Panc1 (cell line): ENCODE data around the gene WFS1. TPM values are rescaled to one million over a fixed set of nuclear protein-coding genes. Genes with fewer than 3 reads are reported as not detected.

Experiments
- ATAC-seq: fragments of 200-7000 bp; cut with Tn5 transposase; 2 replicates; pipeline ENCODE4 v1.9.1; 2020; ENCODE audit warnings: mild to moderate bottlenecking, moderate library complexity
- BruUV-seq: library from RNA; stranded (reverse); fragments of 400-500 nt; replicated peaks from 2 replicates; lab custom pipeline; 2021; lab: Mats Ljungman, UMichigan
- CTCF ChIA-PET: fragments of 300-600 bp; sonication (Branson Sonifier 250); formaldehyde crosslinking; loops from one replicate; lab custom pipeline; 2022; ENCODE audit warnings: antibody characterized with exemption; lab: Charles Lee
- POLR2A ChIA-PET: fragments of 300-600 bp; sonication (Branson Sonifier 250); formaldehyde crosslinking; loops from one replicate; lab custom pipeline; 2022; ENCODE audit warnings: antibody characterized with exemption; lab: Charles Lee
- DNase-seq: peaks from one replicate; pipeline ENCODE4 v3.0.0-alpha.2; 2010; ENCODE audit warnings: low read depth, low spot score
- H3K27ac ChIP-seq: 2 replicates; pipeline ENCODE4 v1.5.1; 2011; ENCODE audit warnings: mild to moderate bottlenecking, low read length, inconsistent platforms
- H3K27me3 ChIP-seq: fragments of 200-500 bp; sonication (Bioruptor generic); 2 replicates; pipeline ENCODE4 v1.6.0; 2014; ENCODE audit warnings: low read length, inconsistent platforms; ENCODE audit not compliant: control insufficient read depth, insufficient read depth
- H3K36me3 ChIP-seq: fragments of 200-500 bp; sonication (Bioruptor generic); 2 replicates; pipeline ENCODE4 v1.5.1; 2014; ENCODE audit warnings: inconsistent platforms, mild to moderate bottlenecking, low read length, moderate library complexity; ENCODE audit not compliant: control insufficient read depth, insufficient read depth
- H3K4me1 ChIP-seq: 2 replicates; pipeline ENCODE4 v1.5.1; 2011; ENCODE audit warnings: inconsistent platforms, mild to moderate bottlenecking, low read length, moderate library complexity; ENCODE audit not compliant: control insufficient read depth, insufficient read depth
- H3K4me3 ChIP-seq, 2 experiments: 2 replicates each; pipeline ENCODE4 v1.5.1; 2011 to 2012; ENCODE audit warnings: low read depth in 2 of 2, low read length in 2 of 2, mild to moderate bottlenecking in 2 of 2, inconsistent platforms in 1 of 2, moderate library complexity in 1 of 2
- H3K9me3 ChIP-seq: fragments of 200-500 bp; sonication (Bioruptor generic); 2 replicates; pipeline ENCODE4 v1.5.1; 2014; ENCODE audit warnings: low read depth, mild to moderate bottlenecking, inconsistent platforms, low read length, moderate library complexity; ENCODE audit not compliant: control insufficient read depth, insufficient read depth
- POLR2AphosphoS5 ChIP-seq: IDR thresholded peaks from 2 replicates; pipeline ENCODE4 v1.6.1; 2012; ENCODE audit warnings: mild to moderate bottlenecking, low read depth, low read length, moderate library complexity
- SIN3A ChIP-seq: IDR thresholded peaks from 2 replicates; pipeline ENCODE4 v1.6.1; 2012; ENCODE audit warnings: low read depth, mild to moderate bottlenecking, low read length, moderate library complexity, borderline replicate concordance; ENCODE audit not compliant: insufficient read depth
- TCF7L2 ChIP-seq: IDR thresholded peaks from 2 replicates; pipeline ENCODE4 v1.6.1; 2011; ENCODE audit warnings: mild to moderate bottlenecking, low read depth, low read length, inconsistent platforms
- in situ Hi-C: cut with HindIII; loops from 2 replicates; pipeline ENCODE4 v1.10.0; 2016; ENCODE audit warnings: low sequenced_read_pairs, low pct_unique_long_range_greater_than_20kb
- intact Hi-C: fragments of 100-400 bp; cut with micrococcal nuclease; formaldehyde crosslinking; loops from one replicate; pipeline ENCODE4 v1.10.0; 2022; ENCODE audit not compliant: unreplicated experiment
- total RNA-seq: library from RNA; stranded (reverse); gene quantifications from one replicate; pipeline ENCODE4 v1.2.1, GENCODE V29; 2021; ENCODE audit not compliant: unreplicated experiment
- TF ChIP-seq, protein P1 (sequence below): fragments of 450-650 bp; IDR thresholded peaks from 2 replicates; pipeline ENCODE4 v1.5.1; 2017; ENCODE audit warnings: mild to moderate bottlenecking
- TF ChIP-seq, protein P2 (sequence below), 2 experiments: IDR thresholded peaks; 2 replicates each; pipeline ENCODE4 v1.6.1; 2011 to 2012; ENCODE audit warnings: low read depth in 2 of 2, control low read depth in 1 of 2, low read length in 1 of 2, mild to moderate bottlenecking in 1 of 2, moderate library complexity in 1 of 2; ENCODE audit not compliant: insufficient read depth in 1 of 2

Gene WFS1
- total RNA-seq, 1 experiment from 2014 or later, result 67.5 TPM

DNA sequence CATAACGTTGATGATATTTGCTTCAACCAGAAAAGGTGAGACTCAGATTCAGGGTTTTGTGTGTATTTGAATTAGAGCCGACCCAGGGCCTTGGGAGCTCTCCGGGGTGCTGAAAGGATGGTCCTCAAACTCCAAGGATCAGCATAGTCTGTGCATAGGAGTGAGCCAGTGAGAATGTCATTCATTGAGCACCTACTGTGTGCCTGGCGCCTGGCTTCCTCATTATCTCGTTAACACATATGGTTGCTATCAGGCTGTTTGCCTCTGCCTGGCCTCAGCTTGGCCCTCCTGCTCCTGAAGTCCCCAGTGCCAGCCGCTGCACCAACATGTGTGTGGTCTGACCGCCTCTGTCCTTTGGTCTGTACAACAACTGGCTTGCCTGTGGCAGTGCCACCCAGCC lies 44.2 kb upstream of the WFS1 start:
- no peaks in the 10 kb centered on the region for H3K36me3 ChIP-seq
- in situ Hi-C loops, result no loop called here
- H3K4me3 ChIP-seq, result no peak overlapping the region
- DNase-seq, result no peak
- no TSS peak for BruUV-seq
- no peaks in the 10 kb centered on the region for H3K27me3 ChIP-seq
- ChIA-PET POLR2A (interaction anchor here (0.7 kb wide), 1 partner anchor 195 kb away, joined by 3 read pairs; no protein-coding TSS in a partner anchor), CTCF (no interaction called here)
- TF ChIP-seq SIN3A (no peak), POLR2AphosphoS5 (no peak), TCF7L2 (no peak)
- TF ChIP-seq, protein P1, sequence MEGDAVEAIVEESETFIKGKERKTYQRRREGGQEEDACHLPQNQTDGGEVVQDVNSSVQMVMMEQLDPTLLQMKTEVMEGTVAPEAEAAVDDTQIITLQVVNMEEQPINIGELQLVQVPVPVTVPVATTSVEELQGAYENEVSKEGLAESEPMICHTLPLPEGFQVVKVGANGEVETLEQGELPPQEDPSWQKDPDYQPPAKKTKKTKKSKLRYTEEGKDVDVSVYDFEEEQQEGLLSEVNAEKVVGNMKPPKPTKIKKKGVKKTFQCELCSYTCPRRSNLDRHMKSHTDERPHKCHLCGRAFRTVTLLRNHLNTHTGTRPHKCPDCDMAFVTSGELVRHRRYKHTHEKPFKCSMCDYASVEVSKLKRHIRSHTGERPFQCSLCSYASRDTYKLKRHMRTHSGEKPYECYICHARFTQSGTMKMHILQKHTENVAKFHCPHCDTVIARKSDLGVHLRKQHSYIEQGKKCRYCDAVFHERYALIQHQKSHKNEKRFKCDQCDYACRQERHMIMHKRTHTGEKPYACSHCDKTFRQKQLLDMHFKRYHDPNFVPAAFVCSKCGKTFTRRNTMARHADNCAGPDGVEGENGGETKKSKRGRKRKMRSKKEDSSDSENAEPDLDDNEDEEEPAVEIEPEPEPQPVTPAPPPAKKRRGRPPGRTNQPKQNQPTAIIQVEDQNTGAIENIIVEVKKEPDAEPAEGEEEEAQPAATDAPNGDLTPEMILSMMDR, result no peak
- TF ChIP-seq, protein P2, sequence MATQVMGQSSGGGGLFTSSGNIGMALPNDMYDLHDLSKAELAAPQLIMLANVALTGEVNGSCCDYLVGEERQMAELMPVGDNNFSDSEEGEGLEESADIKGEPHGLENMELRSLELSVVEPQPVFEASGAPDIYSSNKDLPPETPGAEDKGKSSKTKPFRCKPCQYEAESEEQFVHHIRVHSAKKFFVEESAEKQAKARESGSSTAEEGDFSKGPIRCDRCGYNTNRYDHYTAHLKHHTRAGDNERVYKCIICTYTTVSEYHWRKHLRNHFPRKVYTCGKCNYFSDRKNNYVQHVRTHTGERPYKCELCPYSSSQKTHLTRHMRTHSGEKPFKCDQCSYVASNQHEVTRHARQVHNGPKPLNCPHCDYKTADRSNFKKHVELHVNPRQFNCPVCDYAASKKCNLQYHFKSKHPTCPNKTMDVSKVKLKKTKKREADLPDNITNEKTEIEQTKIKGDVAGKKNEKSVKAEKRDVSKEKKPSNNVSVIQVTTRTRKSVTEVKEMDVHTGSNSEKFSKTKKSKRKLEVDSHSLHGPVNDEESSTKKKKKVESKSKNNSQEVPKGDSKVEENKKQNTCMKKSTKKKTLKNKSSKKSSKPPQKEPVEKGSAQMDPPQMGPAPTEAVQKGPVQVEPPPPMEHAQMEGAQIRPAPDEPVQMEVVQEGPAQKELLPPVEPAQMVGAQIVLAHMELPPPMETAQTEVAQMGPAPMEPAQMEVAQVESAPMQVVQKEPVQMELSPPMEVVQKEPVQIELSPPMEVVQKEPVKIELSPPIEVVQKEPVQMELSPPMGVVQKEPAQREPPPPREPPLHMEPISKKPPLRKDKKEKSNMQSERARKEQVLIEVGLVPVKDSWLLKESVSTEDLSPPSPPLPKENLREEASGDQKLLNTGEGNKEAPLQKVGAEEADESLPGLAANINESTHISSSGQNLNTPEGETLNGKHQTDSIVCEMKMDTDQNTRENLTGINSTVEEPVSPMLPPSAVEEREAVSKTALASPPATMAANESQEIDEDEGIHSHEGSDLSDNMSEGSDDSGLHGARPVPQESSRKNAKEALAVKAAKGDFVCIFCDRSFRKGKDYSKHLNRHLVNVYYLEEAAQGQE (IDR thresholded peaks at IDR 0.05; ENCODE audit: insufficient read depth in 1 of 2, low read depth in 2 of 2, low read length in 1 of 2), result peak; percentile 88
- no peak for ATAC-seq
- intact Hi-C loops, result no loop called here
- no peak overlapping the region for H3K27ac ChIP-seq
- H3K4me1 ChIP-seq, result no peaks in the 10 kb centered on the region
- H3K9me3 ChIP-seq, result no peaks in the 10 kb centered on the region

DNA sequence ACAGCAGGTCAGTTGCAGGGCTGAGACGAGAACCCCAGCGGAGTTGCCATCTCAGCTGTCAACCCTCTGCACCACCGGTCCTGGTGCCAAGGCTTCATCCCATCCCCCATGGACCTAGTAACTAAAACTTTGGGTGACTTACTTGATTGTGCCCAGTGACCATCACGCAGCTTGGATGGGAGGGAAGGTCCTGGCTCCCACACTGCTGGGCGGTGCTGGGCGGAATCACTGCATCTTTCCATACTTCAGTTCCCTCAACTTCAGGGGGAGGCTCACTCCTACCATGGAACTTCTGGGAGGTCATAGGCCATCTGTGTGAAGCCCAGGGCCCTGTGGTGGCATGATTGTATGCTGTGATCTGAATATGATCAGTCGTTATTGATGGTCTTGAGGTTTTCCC lies 43.1 kb upstream of the WFS1 start:
- ChIA-PET POLR2A (no interaction called here), CTCF (no interaction called here)
- no peaks in the 10 kb centered on the region for H3K9me3 ChIP-seq
- H3K27me3 ChIP-seq, result no peaks in the 10 kb centered on the region
- no peak for ATAC-seq
- no peaks in the 10 kb centered on the region for H3K36me3 ChIP-seq
- H3K4me1 ChIP-seq, result no peaks in the 10 kb centered on the region
- no peak for TF ChIP-seq TCF7L2
- TF ChIP-seq, protein P1, result no peak
- no peak for TF ChIP-seq SIN3A
- TF ChIP-seq, protein P2 (IDR thresholded peaks at IDR 0.05; ENCODE audit: insufficient read depth in 1 of 2, low read depth in 2 of 2, low read length in 1 of 2), result no peak
- no peak for TF ChIP-seq POLR2AphosphoS5
- intact Hi-C loops, result no loop called here
- in situ Hi-C loops, result no loop called here
- BruUV-seq, result no TSS peak
- DNase-seq, result no peak
- no peak overlapping the region for H3K27ac ChIP-seq
- H3K4me3 ChIP-seq, result no peak overlapping the region
